ENCODE results near the gene SPAG17.

- TF ChIP-seq YY1 (IDR thresholded peaks at IDR 0.05; ENCODE audit: low read depth) (no peak), TAF1 (IDR thresholded peaks at IDR 0.05; ENCODE audit: low read depth) (no peak), RAD21 (IDR thresholded peaks at IDR 0.05; ENCODE audit: low read depth) (no peak), NFIC (IDR thresholded peaks at IDR 0.05) (no peak), ZBTB7A (IDR thresholded peaks at IDR 0.05; ENCODE audit: low read depth) (no peak)
- TF ChIP-seq, protein P1, sequence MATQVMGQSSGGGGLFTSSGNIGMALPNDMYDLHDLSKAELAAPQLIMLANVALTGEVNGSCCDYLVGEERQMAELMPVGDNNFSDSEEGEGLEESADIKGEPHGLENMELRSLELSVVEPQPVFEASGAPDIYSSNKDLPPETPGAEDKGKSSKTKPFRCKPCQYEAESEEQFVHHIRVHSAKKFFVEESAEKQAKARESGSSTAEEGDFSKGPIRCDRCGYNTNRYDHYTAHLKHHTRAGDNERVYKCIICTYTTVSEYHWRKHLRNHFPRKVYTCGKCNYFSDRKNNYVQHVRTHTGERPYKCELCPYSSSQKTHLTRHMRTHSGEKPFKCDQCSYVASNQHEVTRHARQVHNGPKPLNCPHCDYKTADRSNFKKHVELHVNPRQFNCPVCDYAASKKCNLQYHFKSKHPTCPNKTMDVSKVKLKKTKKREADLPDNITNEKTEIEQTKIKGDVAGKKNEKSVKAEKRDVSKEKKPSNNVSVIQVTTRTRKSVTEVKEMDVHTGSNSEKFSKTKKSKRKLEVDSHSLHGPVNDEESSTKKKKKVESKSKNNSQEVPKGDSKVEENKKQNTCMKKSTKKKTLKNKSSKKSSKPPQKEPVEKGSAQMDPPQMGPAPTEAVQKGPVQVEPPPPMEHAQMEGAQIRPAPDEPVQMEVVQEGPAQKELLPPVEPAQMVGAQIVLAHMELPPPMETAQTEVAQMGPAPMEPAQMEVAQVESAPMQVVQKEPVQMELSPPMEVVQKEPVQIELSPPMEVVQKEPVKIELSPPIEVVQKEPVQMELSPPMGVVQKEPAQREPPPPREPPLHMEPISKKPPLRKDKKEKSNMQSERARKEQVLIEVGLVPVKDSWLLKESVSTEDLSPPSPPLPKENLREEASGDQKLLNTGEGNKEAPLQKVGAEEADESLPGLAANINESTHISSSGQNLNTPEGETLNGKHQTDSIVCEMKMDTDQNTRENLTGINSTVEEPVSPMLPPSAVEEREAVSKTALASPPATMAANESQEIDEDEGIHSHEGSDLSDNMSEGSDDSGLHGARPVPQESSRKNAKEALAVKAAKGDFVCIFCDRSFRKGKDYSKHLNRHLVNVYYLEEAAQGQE (IDR thresholded peaks at IDR 0.05; ENCODE audit: low read depth) = no peak
Observed at GRCh38 chr1:117985239-117985638, 199.8 kb downstream of the SPAG17 start.

Measured in Ishikawa (cell line).